ENCODE data around the gene SLC2A13. TPM values are rescaled to one million over a fixed set of nuclear protein-coding genes. Genes with fewer than 3 reads are reported as not detected.

Gene SLC2A13
- total and polyA plus RNA-seq, 4 donors, result 3.2 to 21.4 (median 7.4) TPM

DNA sequence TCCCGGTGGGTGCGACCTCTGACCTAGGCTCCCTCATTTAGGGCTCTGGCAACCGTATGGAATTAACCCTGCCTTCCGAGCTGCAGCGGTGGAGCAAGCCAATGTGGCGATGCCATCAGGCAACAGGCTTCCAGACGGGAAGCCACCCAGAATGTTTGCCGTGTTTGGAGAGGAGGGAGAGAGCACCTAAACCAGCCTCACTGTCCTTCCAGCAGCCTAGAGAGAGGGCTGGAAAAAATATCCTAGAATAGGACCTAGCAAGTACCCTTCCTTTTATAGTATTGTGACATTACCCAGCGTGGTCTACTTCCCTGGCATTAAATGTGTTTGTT, 287 bp upstream of the SLC2A13 start:
- no peak for DNase-seq
- H3K4me3 ChIP-seq, result peak overlapping the region; percentile 27
- H3K36me3 ChIP-seq (ENCODE audit: control insufficient read depth in 4 of 4, insufficient read depth in 4 of 4, low read length in 4 of 4), result no peaks in the 10 kb centered on the region
- peaks cover 0 to 25% (median 4%) of the 10 kb centered on the region in 5 donors for H3K4me1 ChIP-seq (ENCODE audit: control insufficient read depth in 5 of 5, insufficient read depth in 5 of 5, low read length in 5 of 5)
- no peaks in the 10 kb centered on the region for H3K9me3 ChIP-seq (ENCODE audit: control insufficient read depth in 4 of 4, insufficient read depth in 3 of 4, low read length in 3 of 4)
- H3K27ac ChIP-seq (ENCODE audit: low read depth in 1 of 2, low read length in 1 of 2), result peak overlapping the region in 1 of 2 donors; percentile 70
- H3K27me3 ChIP-seq (ENCODE audit: control insufficient read depth in 3 of 3, insufficient read depth in 3 of 3, low read length in 2 of 3), result no peaks in the 10 kb centered on the region
- TF ChIP-seq, protein P1, sequence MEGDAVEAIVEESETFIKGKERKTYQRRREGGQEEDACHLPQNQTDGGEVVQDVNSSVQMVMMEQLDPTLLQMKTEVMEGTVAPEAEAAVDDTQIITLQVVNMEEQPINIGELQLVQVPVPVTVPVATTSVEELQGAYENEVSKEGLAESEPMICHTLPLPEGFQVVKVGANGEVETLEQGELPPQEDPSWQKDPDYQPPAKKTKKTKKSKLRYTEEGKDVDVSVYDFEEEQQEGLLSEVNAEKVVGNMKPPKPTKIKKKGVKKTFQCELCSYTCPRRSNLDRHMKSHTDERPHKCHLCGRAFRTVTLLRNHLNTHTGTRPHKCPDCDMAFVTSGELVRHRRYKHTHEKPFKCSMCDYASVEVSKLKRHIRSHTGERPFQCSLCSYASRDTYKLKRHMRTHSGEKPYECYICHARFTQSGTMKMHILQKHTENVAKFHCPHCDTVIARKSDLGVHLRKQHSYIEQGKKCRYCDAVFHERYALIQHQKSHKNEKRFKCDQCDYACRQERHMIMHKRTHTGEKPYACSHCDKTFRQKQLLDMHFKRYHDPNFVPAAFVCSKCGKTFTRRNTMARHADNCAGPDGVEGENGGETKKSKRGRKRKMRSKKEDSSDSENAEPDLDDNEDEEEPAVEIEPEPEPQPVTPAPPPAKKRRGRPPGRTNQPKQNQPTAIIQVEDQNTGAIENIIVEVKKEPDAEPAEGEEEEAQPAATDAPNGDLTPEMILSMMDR (IDR thresholded peaks at IDR 0.05; ENCODE audit: control extremely low read depth, extremely low read depth), result no peak
- no peak overlapping the region for H3K9ac ChIP-seq (ENCODE audit: insufficient read depth in 1 of 2, low read length in 2 of 2)
- WGBS, 2 donors, result 15 to 24% methylated on average over 9 of the region's 9 CpGs
- no peak for ATAC-seq (ENCODE audit: insufficient read depth, low FRiP score)

DNA sequence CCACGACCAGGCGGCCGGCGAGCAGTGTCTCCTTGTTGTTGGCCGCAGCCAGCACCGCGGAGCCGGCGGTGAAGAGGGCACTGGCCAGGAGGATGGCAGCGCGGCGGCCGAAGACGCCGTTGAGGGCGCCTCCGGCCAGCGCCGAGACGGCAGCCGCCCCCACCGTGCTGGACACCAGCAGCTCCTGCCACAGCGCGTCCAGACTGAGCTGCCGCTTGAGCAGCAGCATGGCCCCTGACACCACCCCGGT, 691 bp downstream of the SLC2A13 start:
- peak; percentile 42 for ATAC-seq (ENCODE audit: insufficient read depth, low FRiP score)
- Histone ChIP-seq H3K27me3 (ENCODE audit: control insufficient read depth in 3 of 3, insufficient read depth in 3 of 3, low read length in 2 of 3) (no peaks in the 10 kb centered on the region), H3K27ac (ENCODE audit: low read depth in 1 of 2, low read length in 1 of 2) (peak overlapping the region in 1 of 2 donors; percentile 81), H3K9ac (ENCODE audit: insufficient read depth in 1 of 2, low read length in 2 of 2) (peak overlapping the region in 1 of 2 donors; percentile 11), H3K4me3 (peak overlapping the region; percentile 85), H3K36me3 (ENCODE audit: control insufficient read depth in 4 of 4, insufficient read depth in 4 of 4, low read length in 4 of 4) (no peaks in the 10 kb centered on the region), H3K9me3 (ENCODE audit: control insufficient read depth in 4 of 4, insufficient read depth in 3 of 4, low read length in 3 of 4) (no peaks in the 10 kb centered on the region), H3K4me1 (ENCODE audit: control insufficient read depth in 5 of 5, insufficient read depth in 5 of 5, low read length in 5 of 5) (peaks cover 0 to 25% (median 4%) of the 10 kb centered on the region in 5 donors)
- DNase-seq, result no peak
- TF ChIP-seq, protein P1 (IDR thresholded peaks at IDR 0.05; ENCODE audit: control extremely low read depth, extremely low read depth), result no peak
- 0% methylated on average over 26 of the region's 26 CpGs for WGBS, 2 donors

DNA sequence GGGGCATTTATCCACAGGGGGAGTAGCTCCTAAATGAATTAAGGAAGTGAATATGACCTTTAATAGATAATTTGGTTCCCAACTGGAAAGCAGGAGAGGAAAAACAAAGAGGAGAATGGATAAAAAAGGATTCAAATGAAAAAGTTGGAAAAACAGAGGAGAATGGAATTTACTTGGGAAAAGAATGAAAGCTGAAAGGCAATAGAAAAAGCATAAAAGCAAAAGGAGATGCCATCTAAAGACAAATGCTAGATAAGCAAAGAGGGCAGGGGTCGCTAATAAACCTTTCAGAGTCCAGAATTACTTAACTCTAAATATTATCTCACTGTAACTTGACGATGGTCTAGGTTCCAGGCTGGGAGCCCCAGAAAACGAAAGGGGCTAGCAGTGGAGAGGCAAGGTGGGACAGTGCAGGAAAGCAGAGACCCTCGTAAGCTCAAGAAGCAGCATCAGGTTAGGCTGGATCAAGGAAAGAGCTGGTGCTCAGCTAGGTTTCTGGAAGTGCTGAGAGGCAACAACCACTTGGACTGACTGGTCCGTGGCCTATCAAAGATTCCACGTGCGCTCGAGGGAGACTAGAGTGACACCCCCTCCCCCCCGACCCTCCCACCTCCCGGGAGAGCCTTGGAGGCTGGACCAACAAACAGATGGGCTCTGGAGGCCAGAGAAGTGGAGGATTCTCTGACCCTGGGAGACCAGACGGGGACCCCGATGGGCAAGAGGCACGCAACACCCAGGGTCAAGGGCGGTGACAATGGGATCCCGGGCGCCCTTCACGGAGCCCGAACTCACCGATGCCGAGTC, 1.2 kb downstream of the SLC2A13 start:
- 18 to 21% methylated on average over 18 to 20 of the region's 20 CpGs for WGBS, 2 donors
- no peak for ATAC-seq (ENCODE audit: insufficient read depth, low FRiP score)
- peak in 1 of 3 donors; percentile 26 for DNase-seq
- Histone ChIP-seq H3K4me1 (ENCODE audit: control insufficient read depth in 5 of 5, insufficient read depth in 5 of 5, low read length in 5 of 5) (peaks cover 0 to 29% (median 4%) of the 10 kb centered on the region in 5 donors), H3K9me3 (ENCODE audit: control insufficient read depth in 4 of 4, insufficient read depth in 3 of 4, low read length in 3 of 4) (no peaks in the 10 kb centered on the region), H3K36me3 (ENCODE audit: control insufficient read depth in 4 of 4, insufficient read depth in 4 of 4, low read length in 4 of 4) (no peaks in the 10 kb centered on the region), H3K9ac (ENCODE audit: insufficient read depth in 1 of 2, low read length in 2 of 2) (peak overlapping the region in 1 of 2 donors; percentile 11), H3K4me3 (peak overlapping the region; percentile 85), H3K27me3 (ENCODE audit: control insufficient read depth in 3 of 3, insufficient read depth in 3 of 3, low read length in 2 of 3) (no peaks in the 10 kb centered on the region), H3K27ac (ENCODE audit: low read depth in 1 of 2, low read length in 1 of 2) (peak overlapping the region in 1 of 2 donors; percentile 81)
- TF ChIP-seq, protein P1 (IDR thresholded peaks at IDR 0.05; ENCODE audit: control extremely low read depth, extremely low read depth), result no peak

DNA sequence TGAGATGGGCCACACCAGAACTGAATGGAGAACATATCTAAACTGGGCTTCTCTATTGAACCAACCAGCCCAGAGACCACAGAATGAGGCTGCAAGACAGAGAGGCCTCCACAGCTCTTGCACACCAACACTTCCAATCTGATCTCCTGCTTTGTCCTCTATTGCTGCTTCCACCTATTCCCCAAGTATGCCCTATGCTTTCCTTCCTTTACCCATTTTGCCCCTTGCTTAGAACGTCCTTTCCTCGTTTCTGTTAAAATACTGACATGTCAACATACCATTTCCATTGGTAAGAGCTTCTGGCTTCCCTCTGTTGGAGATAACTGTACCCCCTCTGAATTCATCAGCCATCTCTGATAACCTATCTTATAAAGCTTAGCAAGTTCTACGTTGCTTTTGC, 2.8 kb downstream of the SLC2A13 start:
- H3K36me3 ChIP-seq (ENCODE audit: control insufficient read depth in 4 of 4, insufficient read depth in 4 of 4, low read length in 4 of 4), result no peaks in the 10 kb centered on the region
- 90 to 94% methylated on average over 3 of the region's 3 CpGs for WGBS, 2 donors
- H3K9me3 ChIP-seq (ENCODE audit: control insufficient read depth in 4 of 4, insufficient read depth in 3 of 4, low read length in 3 of 4), result no peaks in the 10 kb centered on the region
- H3K27me3 ChIP-seq (ENCODE audit: control insufficient read depth in 3 of 3, insufficient read depth in 3 of 3, low read length in 2 of 3), result no peaks in the 10 kb centered on the region
- no peak overlapping the region for H3K27ac ChIP-seq (ENCODE audit: low read depth in 1 of 2, low read length in 1 of 2)
- peaks cover 0 to 29% (median 4%) of the 10 kb centered on the region in 5 donors for H3K4me1 ChIP-seq (ENCODE audit: control insufficient read depth in 5 of 5, insufficient read depth in 5 of 5, low read length in 5 of 5)
- DNase-seq (no peak), ATAC-seq (ENCODE audit: insufficient read depth, low FRiP score) (no peak)
- H3K4me3 ChIP-seq, result no peak overlapping the region
- H3K9ac ChIP-seq (ENCODE audit: insufficient read depth in 1 of 2, low read length in 2 of 2), result no peak overlapping the region
- TF ChIP-seq, protein P1 (IDR thresholded peaks at IDR 0.05; ENCODE audit: control extremely low read depth, extremely low read depth), result no peak

Data from lung (tissue), 12 donors.